ENCODE data around the gene METTL15.
"Not testable (repeated sequence)": the region's sequence is repeated elsewhere in the genome, so short reads cannot be mapped to it uniquely, and the experiment has no call there.

METTL15 gene

GRCh38 chr11:28077521-28077920 lies 30.7 kb upstream of the METTL15 start:
- Histone ChIP-seq H3K9me3 (ENCODE audit: insufficient read depth, low read length) (no peaks in the 10 kb centered on the region), H3K4me3 (ENCODE audit: insufficient read depth, low read length, poor library complexity, severe bottlenecking) (no peak overlapping the region), H4K20me1 (ENCODE audit: low read depth, low read length) (no peaks in the 10 kb centered on the region), H3K4me2 (ENCODE audit: low read depth, low read length, poor library complexity, severe bottlenecking) (no peak overlapping the region), H3F3A (ENCODE audit: insufficient read depth) (0 out of 2 replicates have a peak, but pooled peaks cover under 1% of the 10 kb centered on the region), H3K9me2 (replicated peaks; ENCODE audit: insufficient read depth, low read length) (no peaks in the 10 kb centered on the region), H3K36me3 (ENCODE audit: low read length) (peaks cover 54% of the 10 kb centered on the region), H2AFZ (ENCODE audit: low read depth, low read length, severe bottlenecking) (no peak overlapping the region), H3K79me2 (ENCODE audit: insufficient read depth, low read length) (no peaks in the 10 kb centered on the region), H3K9ac (ENCODE audit: low read length) (no peak overlapping the region), H3K27ac (ENCODE audit: low read depth, low read length) (no peak overlapping the region), H3K27me3 (ENCODE audit: low read length) (no peaks in the 10 kb centered on the region)
- TF ChIP-seq EZH2phosphoT487 (conservative IDR thresholded peaks at IDR 0.05; ENCODE audit: low read length): no peak
- no peak for TF ChIP-seq CTCF (IDR thresholded peaks at IDR 0.05; ENCODE audit: insufficient read depth, low read length, poor library complexity, severe bottlenecking)

DNA sequence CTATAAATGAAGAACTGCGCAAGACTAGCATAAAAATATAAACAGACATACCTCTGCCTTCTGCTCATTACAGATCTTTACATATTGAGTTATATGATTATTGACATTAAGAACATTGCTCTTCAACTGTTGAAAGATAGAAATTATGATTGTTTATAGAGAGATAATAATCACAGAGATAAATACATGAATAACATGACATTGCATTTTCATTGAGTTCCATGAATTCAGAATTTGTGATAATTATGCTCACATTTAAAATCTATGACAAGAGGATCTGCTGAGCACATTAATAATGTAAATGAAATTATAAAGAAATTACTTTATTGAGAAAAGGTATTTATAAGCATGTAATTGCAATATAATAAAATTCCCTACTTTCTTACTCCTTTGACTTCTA lies 25.1 kb upstream of the METTL15 start:
- Histone ChIP-seq H3F3A (ENCODE audit: insufficient read depth) (0 out of 2 replicates have a peak, but pooled peaks cover 3% of the 10 kb centered on the region), H3K9me3 (ENCODE audit: insufficient read depth, low read length) (no peaks in the 10 kb centered on the region), H3K9me2 (replicated peaks; ENCODE audit: insufficient read depth, low read length) (no peaks in the 10 kb centered on the region), H3K27ac (ENCODE audit: low read depth, low read length) (no peak overlapping the region), H4K20me1 (ENCODE audit: low read depth, low read length) (no peaks in the 10 kb centered on the region), H3K79me2 (ENCODE audit: insufficient read depth, low read length) (no peaks in the 10 kb centered on the region), H3K27me3 (ENCODE audit: low read length) (no peaks in the 10 kb centered on the region), H3K4me3 (ENCODE audit: insufficient read depth, low read length, poor library complexity, severe bottlenecking) (no peak overlapping the region), H3K9ac (ENCODE audit: low read length) (no peak overlapping the region), H3K36me3 (ENCODE audit: low read length) (peaks cover 52% of the 10 kb centered on the region), H2AFZ (ENCODE audit: low read depth, low read length, severe bottlenecking) (no peak overlapping the region), H3K4me2 (ENCODE audit: low read depth, low read length, poor library complexity, severe bottlenecking) (no peak overlapping the region)
- TF ChIP-seq EZH2phosphoT487 (conservative IDR thresholded peaks at IDR 0.05; ENCODE audit: low read length): no peak
- TF ChIP-seq CTCF (IDR thresholded peaks at IDR 0.05; ENCODE audit: insufficient read depth, low read length, poor library complexity, severe bottlenecking): no peak

- peaks cover 66% of the 10 kb centered on the region; the same call in 1 of the 2 replicates for H3K36me3 ChIP-seq (ENCODE audit: low read length)
Measured at GRCh38 chr11:28086569-28086968, 21.6 kb upstream of the METTL15 start.

GRCh38 chr11:28087192-28087591 lies 21.0 kb upstream of the METTL15 start:
- H4K20me1 ChIP-seq (ENCODE audit: low read depth, low read length); H3K79me2 ChIP-seq (ENCODE audit: insufficient read depth, low read length); H3K9me2 ChIP-seq (replicated peaks; ENCODE audit: insufficient read depth, low read length); H2AFZ ChIP-seq (ENCODE audit: low read depth, low read length, severe bottlenecking); H3F3A ChIP-seq (ENCODE audit: insufficient read depth); H3K4me2 ChIP-seq (ENCODE audit: low read depth, low read length, poor library complexity, severe bottlenecking); H3K27ac ChIP-seq (ENCODE audit: low read depth, low read length); H3K4me3 ChIP-seq (ENCODE audit: insufficient read depth, low read length, poor library complexity, severe bottlenecking); H3K27me3 ChIP-seq (ENCODE audit: low read length); H3K9ac ChIP-seq (ENCODE audit: low read length); H3K9me3 ChIP-seq (ENCODE audit: insufficient read depth, low read length): not testable (repeated sequence)
- H3K36me3 ChIP-seq (ENCODE audit: low read length): peaks cover 62% of the 10 kb centered on the region; the same call in 1 of the 2 replicates

More at GRCh38 chr11:28086569-28086968, 21.6 kb upstream of the METTL15 start:
- TF ChIP-seq CTCF (IDR thresholded peaks at IDR 0.05; ENCODE audit: insufficient read depth, low read length, poor library complexity, severe bottlenecking) (no peak), EZH2phosphoT487 (conservative IDR thresholded peaks at IDR 0.05; ENCODE audit: low read length) (no peak)
- H2AFZ ChIP-seq (ENCODE audit: low read depth, low read length, severe bottlenecking): no peak overlapping the region
- 0 out of 2 replicates have a peak, but pooled peaks cover 8% of the 10 kb centered on the region for H3F3A ChIP-seq (ENCODE audit: insufficient read depth)
- no peak overlapping the region for H3K27ac ChIP-seq (ENCODE audit: low read depth, low read length)
- no peak overlapping the region for H3K9ac ChIP-seq (ENCODE audit: low read length)
- H3K27me3 ChIP-seq (ENCODE audit: low read length): no peaks in the 10 kb centered on the region
- no peak overlapping the region for H3K4me2 ChIP-seq (ENCODE audit: low read depth, low read length, poor library complexity, severe bottlenecking)
- H3K4me3 ChIP-seq (ENCODE audit: insufficient read depth, low read length, poor library complexity, severe bottlenecking): no peak overlapping the region
- H3K9me3 ChIP-seq (ENCODE audit: insufficient read depth, low read length): no peaks in the 10 kb centered on the region
- H4K20me1 ChIP-seq (ENCODE audit: low read depth, low read length): no peaks in the 10 kb centered on the region
- H3K9me2 ChIP-seq (replicated peaks; ENCODE audit: insufficient read depth, low read length): no peaks in the 10 kb centered on the region
- no peaks in the 10 kb centered on the region for H3K79me2 ChIP-seq (ENCODE audit: insufficient read depth, low read length)

GRCh38 chr11:28087693-28088092 lies 20.5 kb upstream of the METTL15 start:
- not testable (repeated sequence) for H3K79me2 ChIP-seq (ENCODE audit: insufficient read depth, low read length); H3K9ac ChIP-seq (ENCODE audit: low read length); H3K27ac ChIP-seq (ENCODE audit: low read depth, low read length); H3F3A ChIP-seq (ENCODE audit: insufficient read depth); H4K20me1 ChIP-seq (ENCODE audit: low read depth, low read length); H3K4me3 ChIP-seq (ENCODE audit: insufficient read depth, low read length, poor library complexity, severe bottlenecking); H2AFZ ChIP-seq (ENCODE audit: low read depth, low read length, severe bottlenecking); H3K27me3 ChIP-seq (ENCODE audit: low read length); H3K9me2 ChIP-seq (replicated peaks; ENCODE audit: insufficient read depth, low read length); H3K9me3 ChIP-seq (ENCODE audit: insufficient read depth, low read length); H3K4me2 ChIP-seq (ENCODE audit: low read depth, low read length, poor library complexity, severe bottlenecking)
- H3K36me3 ChIP-seq (ENCODE audit: low read length): peaks cover 63% of the 10 kb centered on the region; the same call in 1 of the 2 replicates
